Tibial nerve (tissue), 4 donors: Measurements from ENCODE around the gene ZNF787. TPM values are rescaled to one million over a fixed set of nuclear protein-coding genes. Genes with fewer than 3 reads are reported as not detected.

Source experiments
- DNase-seq, 2 donors: peaks; one replicate each; pipeline ENCODE4 v3.0.0-alpha.2; 2019; ENCODE audit warnings: low spot score in 2 of 2
- H3K27ac ChIP-seq, 4 donors: fragments of 200-600 bp; sonication (generic) in 3 of 4; one replicate each; pipeline ENCODE4 v1.5.1; 2017 to 2019; ENCODE audit warnings: mild to moderate bottlenecking in 1 of 4
- H3K27me3 ChIP-seq, 2 donors: fragments of 200-600 bp; sonication (generic) in 1 of 2; one replicate each; pipeline versions ENCODE4 v1.5.1 to v1.6.0; 2017 to 2019
- H3K36me3 ChIP-seq, 3 donors: fragments of 200-600 bp; sonication (generic); one replicate each; pipeline ENCODE4 v1.5.1; 2018 to 2019
- H3K4me1 ChIP-seq, 4 donors: fragments of 200-600 bp; sonication (generic) in 3 of 4; one replicate each; pipeline ENCODE4 v1.5.1; 2017 to 2019
- H3K4me3 ChIP-seq, 4 donors: fragments of 200-600 bp; sonication (generic) in 3 of 4; one replicate each; pipeline ENCODE4 v1.5.1; 2017 to 2019; ENCODE audit warnings: mild to moderate bottlenecking in 1 of 4, moderate library complexity in 1 of 4
- H3K9me3 ChIP-seq, 4 donors: fragments of 200-600 bp; sonication (generic) in 3 of 4; one replicate each; pipeline ENCODE4 v1.5.1; 2017 to 2019
- EP300 ChIP-seq, 2 donors: sonication (generic); formaldehyde crosslinking; IDR thresholded peaks; one replicate each; pipeline ENCODE4 v1.6.1; 2017; ENCODE audit warnings: antibody characterized with exemption in 2 of 2, mild to moderate bottlenecking in 1 of 2
- POLR2A ChIP-seq, 2 donors: fragments of 450-650 bp; IDR thresholded peaks; one replicate each; pipeline ENCODE4 v1.6.1; 2017; ENCODE audit warnings: antibody characterized with exemption in 2 of 2, mild to moderate bottlenecking in 2 of 2, moderate library complexity in 2 of 2
- WGBS, 2 donors: methylation state at CpG; one replicate each; pipeline ENCODE4 v1.1.5; 2018; 5-methylcytosine and 5-hydroxymethylcytosine counted together
- total RNA-seq, 4 donors: library from RNA; depleted of rRNA; stranded (reverse); fragments of >200 nt; gene quantifications; one replicate each; pipeline ENCODE4 v1.1.0, GENCODE V29; 2016
- TF ChIP-seq, protein P1 (sequence below), 5 experiments: fragments of 200-600 bp in 3 of 5; fragments of 450-650 bp in 2 of 5; sonication (generic) in 3 of 5; IDR thresholded peaks; one replicate each; pipeline ENCODE4 v1.5.1; 2016 to 2019; ENCODE audit warnings: antibody characterized with exemption in 5 of 5, mild to moderate bottlenecking in 3 of 5, moderate library complexity in 2 of 5

Gene ZNF787
- total RNA-seq, 4 donors from 2014 or later, result 13.6 to 21.6 (median 18.5) TPM

DNA sequence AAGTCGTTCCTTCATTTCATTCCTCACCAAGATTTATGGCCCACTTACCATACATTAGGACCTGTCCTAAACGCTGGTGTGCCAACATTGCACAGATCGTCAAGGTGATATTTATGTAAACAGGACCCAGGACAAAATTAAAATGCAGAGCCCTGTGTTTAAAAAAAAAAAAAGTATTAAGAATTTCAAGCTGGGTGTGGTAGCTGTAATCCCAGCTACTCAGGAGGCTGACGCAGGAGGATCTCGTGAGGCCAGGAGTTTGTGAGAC, 13.5 kb upstream of the ZNF787 start:
- Histone ChIP-seq H3K4me3 (no peak overlapping the region), H3K27me3 (no peaks in the 10 kb centered on the region), H3K27ac (no peak overlapping the region), H3K36me3 (no peaks in the 10 kb centered on the region), H3K4me1 (peaks cover 0 to 19% (median 4%) of the 10 kb centered on the region in 4 donors), H3K9me3 (no peaks in the 10 kb centered on the region)
- no peak for TF ChIP-seq POLR2A (IDR thresholded peaks at IDR 0.05)
- TF ChIP-seq, protein P1, sequence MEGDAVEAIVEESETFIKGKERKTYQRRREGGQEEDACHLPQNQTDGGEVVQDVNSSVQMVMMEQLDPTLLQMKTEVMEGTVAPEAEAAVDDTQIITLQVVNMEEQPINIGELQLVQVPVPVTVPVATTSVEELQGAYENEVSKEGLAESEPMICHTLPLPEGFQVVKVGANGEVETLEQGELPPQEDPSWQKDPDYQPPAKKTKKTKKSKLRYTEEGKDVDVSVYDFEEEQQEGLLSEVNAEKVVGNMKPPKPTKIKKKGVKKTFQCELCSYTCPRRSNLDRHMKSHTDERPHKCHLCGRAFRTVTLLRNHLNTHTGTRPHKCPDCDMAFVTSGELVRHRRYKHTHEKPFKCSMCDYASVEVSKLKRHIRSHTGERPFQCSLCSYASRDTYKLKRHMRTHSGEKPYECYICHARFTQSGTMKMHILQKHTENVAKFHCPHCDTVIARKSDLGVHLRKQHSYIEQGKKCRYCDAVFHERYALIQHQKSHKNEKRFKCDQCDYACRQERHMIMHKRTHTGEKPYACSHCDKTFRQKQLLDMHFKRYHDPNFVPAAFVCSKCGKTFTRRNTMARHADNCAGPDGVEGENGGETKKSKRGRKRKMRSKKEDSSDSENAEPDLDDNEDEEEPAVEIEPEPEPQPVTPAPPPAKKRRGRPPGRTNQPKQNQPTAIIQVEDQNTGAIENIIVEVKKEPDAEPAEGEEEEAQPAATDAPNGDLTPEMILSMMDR (IDR thresholded peaks at IDR 0.05), result no peak
- TF ChIP-seq EP300 (IDR thresholded peaks at IDR 0.05), result no peak
- 75 to 81% methylated on average over 5 of the region's 5 CpGs for WGBS, 2 donors
- no peak for DNase-seq

GRCh38 chr19:56133858-56134653, 13.0 kb upstream of the ZNF787 start:
- 76 to 77% methylated on average over 14 of the region's 14 CpGs for WGBS, 2 donors
- Histone ChIP-seq H3K27ac (no peak overlapping the region), H3K9me3 (no peaks in the 10 kb centered on the region), H3K27me3 (no peaks in the 10 kb centered on the region), H3K4me3 (no peak overlapping the region), H3K4me1 (peaks cover 0 to 19% (median 4%) of the 10 kb centered on the region in 4 donors), H3K36me3 (no peaks in the 10 kb centered on the region)
- no peak for DNase-seq
- TF ChIP-seq EP300 (IDR thresholded peaks at IDR 0.05) (no peak), POLR2A (IDR thresholded peaks at IDR 0.05) (no peak)
- TF ChIP-seq, protein P1 (IDR thresholded peaks at IDR 0.05), result no peak

- H3K4me1 ChIP-seq, result peaks cover 0 to 19% (median 4%) of the 10 kb centered on the region in 4 donors
- WGBS, 2 donors, result 22 to 27% methylated on average over 14 of the region's 14 CpGs
Measured at GRCh38 chr19:56132316-56132822, 11.3 kb upstream of the ZNF787 start.

DNA sequence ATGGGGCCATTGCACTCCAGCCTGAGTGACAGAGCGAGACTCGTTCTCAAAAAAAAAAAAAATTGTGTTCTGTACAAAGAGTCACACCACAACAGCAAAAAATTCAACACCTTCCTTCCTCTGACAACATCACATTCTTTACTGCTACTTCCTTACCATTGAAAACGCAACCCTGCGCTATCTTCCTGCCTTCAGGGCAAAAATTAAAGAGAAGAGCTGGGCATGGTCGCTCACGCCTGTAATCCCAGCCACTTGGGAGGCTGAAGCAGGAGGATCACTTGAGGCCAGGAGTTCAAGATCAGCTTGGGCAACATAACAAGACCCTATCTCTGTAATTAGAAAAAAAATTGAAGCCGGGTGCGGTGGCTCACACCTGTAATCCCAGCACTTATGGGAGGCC, 10.6 kb upstream of the ZNF787 start:
- Histone ChIP-seq H3K4me3 (no peak overlapping the region), H3K9me3 (no peaks in the 10 kb centered on the region), H3K36me3 (no peaks in the 10 kb centered on the region), H3K27me3 (no peaks in the 10 kb centered on the region), H3K4me1 (peaks cover 0 to 19% (median 4%) of the 10 kb centered on the region in 4 donors), H3K27ac (peak overlapping the region in 2 of 4 donors; percentile 35 to 76)
- DNase-seq, result no peak
- 88 to 91% methylated on average over 8 of the region's 8 CpGs for WGBS, 2 donors
- TF ChIP-seq POLR2A (IDR thresholded peaks at IDR 0.05) (no peak), EP300 (IDR thresholded peaks at IDR 0.05) (no peak)
- TF ChIP-seq, protein P1 (IDR thresholded peaks at IDR 0.05), result no peak

More at GRCh38 chr19:56132316-56132822, 11.3 kb upstream of the ZNF787 start:
- Histone ChIP-seq H3K27ac (peak overlapping the region in 3 of 4 donors; percentile 19 to 76 (median 35)), H3K27me3 (no peaks in the 10 kb centered on the region), H3K9me3 (no peaks in the 10 kb centered on the region), H3K4me3 (no peak overlapping the region), H3K36me3 (no peaks in the 10 kb centered on the region)
- TF ChIP-seq EP300 (IDR thresholded peaks at IDR 0.05), result peak in 1 of 2 donors; percentile 21
- TF ChIP-seq, protein P1 (IDR thresholded peaks at IDR 0.05), result no peak
- DNase-seq, result no peak

DNA sequence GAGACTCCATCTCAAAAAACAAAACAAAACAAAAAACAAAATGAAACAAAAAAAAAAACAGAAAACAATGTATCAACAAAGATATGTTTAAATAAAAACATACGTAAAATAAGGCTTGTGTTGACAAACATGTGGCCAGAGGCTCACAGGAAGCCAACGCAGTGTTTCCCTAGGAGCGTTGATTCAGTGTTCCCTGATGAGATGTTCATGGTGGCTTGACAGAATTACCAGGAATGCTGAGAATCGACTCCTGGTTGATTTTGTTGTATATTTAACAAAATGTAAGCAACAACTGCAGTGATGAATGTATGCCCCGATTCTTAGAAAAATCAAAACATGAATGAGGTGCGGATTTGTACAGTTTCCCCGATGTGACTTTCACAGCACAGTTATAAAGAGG, 8.9 kb upstream of the ZNF787 start:
- 83 to 86% methylated on average over 7 of the region's 7 CpGs for WGBS, 2 donors
- Histone ChIP-seq H3K4me3 (no peak overlapping the region), H3K4me1 (peaks cover 0 to 19% (median 4%) of the 10 kb centered on the region in 4 donors), H3K9me3 (no peaks in the 10 kb centered on the region), H3K27ac (no peak overlapping the region), H3K27me3 (no peaks in the 10 kb centered on the region), H3K36me3 (no peaks in the 10 kb centered on the region)
- no peak for TF ChIP-seq POLR2A (IDR thresholded peaks at IDR 0.05)
- no peak for TF ChIP-seq EP300 (IDR thresholded peaks at IDR 0.05)
- TF ChIP-seq, protein P1 (IDR thresholded peaks at IDR 0.05), result no peak
- no peak for DNase-seq
